Activated naive CD8-positive, alpha-beta T cell treated with anti-CD3 and anti-CD28 coated beads, Interleukin-2, amount 10 ng/mL, durations not matched to agents 7 days and 5 days (primary cell): ENCODE measurements around the gene AGBL4. TPM values are rescaled to one million over a fixed set of nuclear protein-coding genes. Genes with fewer than 3 reads are reported as not detected.

ENCODE experiments used
- ATAC-seq: fragments of 150-1000 bp; cut with Tn5 transposase; one replicate; pipeline ENCODE4 v1.10.0; 2021; ENCODE audit warnings: low read depth, moderate library complexity
- POLR2A ChIA-PET: fragments of 350-600 bp; sonication (Branson Sonifier 250); formaldehyde crosslinking; loops from one replicate; lab custom pipeline; 2021; ENCODE audit warnings: antibody characterized with exemption; lab: Charles Lee
- DNase-seq: peaks from one replicate; pipeline ENCODE4 v3.0.0; 2021
- H3K27ac Mint-ChIP-seq: one replicate; pipeline ENCODE4 v1.8.0; 2022; ENCODE audit warnings: mild to moderate bottlenecking, mixed read lengths
- H3K27me3 Mint-ChIP-seq: one replicate; pipeline ENCODE4 v1.8.0; 2022; ENCODE audit warnings: mild to moderate bottlenecking, moderate library complexity, mixed read lengths
- H3K36me3 Mint-ChIP-seq: one replicate; pipeline ENCODE4 v1.8.0; 2021; ENCODE audit warnings: mild to moderate bottlenecking, mixed read lengths
- H3K4me1 Mint-ChIP-seq: one replicate; pipeline ENCODE4 v1.8.0; 2021; ENCODE audit warnings: mixed read lengths
- H3K4me3 Mint-ChIP-seq: one replicate; pipeline ENCODE4 v1.8.0; 2022; ENCODE audit warnings: mild to moderate bottlenecking, moderate library complexity, mixed read lengths
- H3K9me3 Mint-ChIP-seq: one replicate; pipeline ENCODE4 v1.8.0; 2021; ENCODE audit warnings: mixed read lengths
- total RNA-seq, 2 experiments: library from RNA; stranded (reverse); gene quantifications; one replicate each; pipeline ENCODE4 v1.2.3, GENCODE V29; 2021

Gene AGBL4
- total RNA-seq, 2 experiments from 2014 or later = not detected

DNA sequence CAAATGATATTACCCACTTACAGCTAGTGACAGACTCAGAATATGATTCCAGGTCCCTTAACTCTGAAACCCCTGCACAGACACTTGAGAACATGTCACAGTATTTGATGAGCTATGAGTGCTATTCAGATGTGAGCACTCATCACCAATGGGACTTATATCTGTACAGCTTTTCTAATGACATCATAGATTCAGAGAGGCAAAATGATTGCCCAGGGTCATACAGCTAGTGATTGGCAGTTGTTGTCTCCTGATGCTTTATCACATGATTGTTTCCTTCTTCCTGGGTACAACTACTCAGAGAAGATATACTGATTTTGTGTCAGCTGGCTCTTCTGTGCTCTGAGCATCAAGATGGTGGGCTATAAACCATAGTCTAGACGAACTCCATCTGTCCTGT is 819.0 kb downstream of the AGBL4 start:
- Mint-ChIP-seq H3K36me3 (no peaks in the 10 kb centered on the region), H3K4me1 (no peaks in the 10 kb centered on the region), H3K27me3 (no peaks in the 10 kb centered on the region), H3K9me3 (peaks cover 6% of the 10 kb centered on the region), H3K4me3 (no peak overlapping the region), H3K27ac (no peak overlapping the region)
- POLR2A ChIA-PET = no interaction called here
- DNase-seq = no peak
- no peak for ATAC-seq

- ATAC-seq (no peak), DNase-seq (no peak)
- POLR2A ChIA-PET = no interaction called here
- Mint-ChIP-seq H3K4me3 (no peak overlapping the region), H3K9me3 (peaks cover 8% of the 10 kb centered on the region), H3K27me3 (no peaks in the 10 kb centered on the region), H3K27ac (no peak overlapping the region), H3K4me1 (no peaks in the 10 kb centered on the region), H3K36me3 (no peaks in the 10 kb centered on the region)
Observed at GRCh38 chr1:49200738-49201137, 823.0 kb downstream of the AGBL4 start.

GRCh38 chr1:49199564-49199963 is 824.2 kb downstream of the AGBL4 start:
- no peak for ATAC-seq
- DNase-seq = no peak
- Mint-ChIP-seq H3K4me1 (no peaks in the 10 kb centered on the region), H3K36me3 (no peaks in the 10 kb centered on the region), H3K9me3 (peaks cover 8% of the 10 kb centered on the region), H3K27ac (no peak overlapping the region), H3K4me3 (no peak overlapping the region), H3K27me3 (no peaks in the 10 kb centered on the region)
- POLR2A ChIA-PET = no interaction called here

DNA sequence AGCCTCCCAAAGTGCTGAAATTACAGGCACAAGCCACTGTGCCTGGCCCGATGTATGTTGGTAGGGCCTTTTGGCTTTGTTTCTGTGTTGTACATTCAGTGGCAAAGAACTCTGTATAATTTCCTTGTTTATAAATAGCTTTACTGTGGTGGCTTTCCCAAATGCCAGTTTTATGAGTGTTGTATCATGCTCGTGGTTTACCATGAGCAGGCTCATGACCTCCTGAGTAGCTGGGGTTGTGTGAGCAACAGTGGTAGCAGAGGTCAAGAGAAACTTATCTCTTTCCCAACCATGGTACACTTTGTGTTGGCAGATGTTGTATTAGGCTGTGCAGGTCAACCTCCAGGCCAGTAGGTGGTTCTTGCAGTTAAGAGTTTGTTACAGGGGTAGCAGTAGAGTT is 826.7 kb downstream of the AGBL4 start:
- Mint-ChIP-seq H3K4me1 (no peaks in the 10 kb centered on the region), H3K27me3 (no peaks in the 10 kb centered on the region), H3K4me3 (no peak overlapping the region), H3K9me3 (peaks cover 5% of the 10 kb centered on the region), H3K27ac (no peak overlapping the region), H3K36me3 (no peaks in the 10 kb centered on the region)
- ATAC-seq (no peak), DNase-seq (no peak)
- POLR2A ChIA-PET = no interaction called here

- no peaks in the 10 kb centered on the region for H3K4me1 Mint-ChIP-seq
- no peak overlapping the region for H3K27ac Mint-ChIP-seq
- no peak overlapping the region for H3K4me3 Mint-ChIP-seq
- H3K27me3 Mint-ChIP-seq = no peaks in the 10 kb centered on the region
- POLR2A ChIA-PET = no interaction called here
- no peak for ATAC-seq
- no peak for DNase-seq
- H3K36me3 Mint-ChIP-seq = no peaks in the 10 kb centered on the region
- peaks cover 2% of the 10 kb centered on the region for H3K9me3 Mint-ChIP-seq
Observed at GRCh38 chr1:49190138-49190537, 833.6 kb downstream of the AGBL4 start.

DNA sequence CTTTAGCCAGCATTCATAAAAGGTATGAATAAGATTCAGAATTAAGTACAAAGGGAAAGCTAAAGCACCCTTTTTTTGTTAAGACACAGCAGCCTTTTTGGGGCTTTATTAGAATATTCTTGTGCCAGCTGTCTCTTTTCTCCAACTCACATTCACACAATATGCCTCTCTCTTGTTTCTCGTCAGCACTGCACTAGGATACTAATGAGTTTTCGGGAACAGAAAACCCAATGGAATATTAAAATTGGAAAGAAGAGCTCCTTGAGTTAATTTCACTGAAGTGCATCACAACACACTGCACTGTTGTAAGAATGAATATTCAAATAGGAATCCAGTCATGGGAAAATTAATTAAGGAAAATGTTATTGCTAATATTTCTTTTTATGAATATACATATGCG is 836.7 kb downstream of the AGBL4 start:
- no peak overlapping the region for H3K27ac Mint-ChIP-seq
- no peaks in the 10 kb centered on the region for H3K4me1 Mint-ChIP-seq
- POLR2A ChIA-PET = no interaction called here
- H3K36me3 Mint-ChIP-seq = no peaks in the 10 kb centered on the region
- H3K27me3 Mint-ChIP-seq = no peaks in the 10 kb centered on the region
- DNase-seq (no peak), ATAC-seq (no peak)
- peaks cover 2% of the 10 kb centered on the region for H3K9me3 Mint-ChIP-seq
- no peak overlapping the region for H3K4me3 Mint-ChIP-seq

DNA sequence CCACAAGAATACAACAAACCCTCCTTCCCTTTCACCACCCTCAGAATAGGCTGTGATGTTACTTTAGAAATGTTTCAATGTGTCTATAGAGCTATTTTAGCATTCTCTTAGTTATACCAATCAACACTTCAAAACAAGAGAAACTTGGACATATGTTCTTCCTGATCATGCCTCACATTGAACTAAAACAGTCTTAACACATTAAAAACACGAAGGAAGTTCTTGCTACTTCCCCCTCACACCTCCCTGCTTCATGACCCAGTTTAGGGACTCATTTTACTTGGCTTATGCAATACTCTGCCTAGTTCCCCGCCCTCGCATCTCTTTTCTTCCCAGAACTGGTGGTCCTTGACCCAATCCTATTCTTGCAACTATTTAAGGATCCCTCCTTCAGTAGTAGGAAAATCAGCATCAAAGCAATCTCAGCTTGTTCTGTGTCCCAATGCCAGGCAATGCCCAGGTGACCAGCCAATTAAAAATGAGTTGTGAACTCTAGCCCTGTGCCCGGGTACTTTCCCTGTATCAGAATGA is 838.2 kb downstream of the AGBL4 start:
- no peak overlapping the region for H3K4me3 Mint-ChIP-seq
- POLR2A ChIA-PET = no interaction called here
- H3K4me1 Mint-ChIP-seq = no peaks in the 10 kb centered on the region
- H3K36me3 Mint-ChIP-seq = no peaks in the 10 kb centered on the region
- H3K27ac Mint-ChIP-seq = no peak overlapping the region
- peaks cover 2% of the 10 kb centered on the region for H3K9me3 Mint-ChIP-seq
- no peaks in the 10 kb centered on the region for H3K27me3 Mint-ChIP-seq
- DNase-seq = no peak
- ATAC-seq = no peak

GRCh38 chr1:49183489-49183888 is 840.3 kb downstream of the AGBL4 start:
- DNase-seq (no peak), ATAC-seq (no peak)
- Mint-ChIP-seq H3K4me3 (no peak overlapping the region), H3K4me1 (no peaks in the 10 kb centered on the region), H3K27me3 (no peaks in the 10 kb centered on the region), H3K9me3 (peaks cover 2% of the 10 kb centered on the region), H3K27ac (no peak overlapping the region), H3K36me3 (no peaks in the 10 kb centered on the region)
- POLR2A ChIA-PET = no interaction called here

- H3K9me3 Mint-ChIP-seq = no peaks in the 10 kb centered on the region
- H3K4me1 Mint-ChIP-seq = no peaks in the 10 kb centered on the region
- POLR2A ChIA-PET = no interaction called here
- no peaks in the 10 kb centered on the region for H3K36me3 Mint-ChIP-seq
- DNase-seq (no peak), ATAC-seq (no peak)
- H3K27ac Mint-ChIP-seq = no peak overlapping the region
- no peaks in the 10 kb centered on the region for H3K27me3 Mint-ChIP-seq
- no peak overlapping the region for H3K4me3 Mint-ChIP-seq
Observed at GRCh38 chr1:49181033-49181432, 842.7 kb downstream of the AGBL4 start.

DNA sequence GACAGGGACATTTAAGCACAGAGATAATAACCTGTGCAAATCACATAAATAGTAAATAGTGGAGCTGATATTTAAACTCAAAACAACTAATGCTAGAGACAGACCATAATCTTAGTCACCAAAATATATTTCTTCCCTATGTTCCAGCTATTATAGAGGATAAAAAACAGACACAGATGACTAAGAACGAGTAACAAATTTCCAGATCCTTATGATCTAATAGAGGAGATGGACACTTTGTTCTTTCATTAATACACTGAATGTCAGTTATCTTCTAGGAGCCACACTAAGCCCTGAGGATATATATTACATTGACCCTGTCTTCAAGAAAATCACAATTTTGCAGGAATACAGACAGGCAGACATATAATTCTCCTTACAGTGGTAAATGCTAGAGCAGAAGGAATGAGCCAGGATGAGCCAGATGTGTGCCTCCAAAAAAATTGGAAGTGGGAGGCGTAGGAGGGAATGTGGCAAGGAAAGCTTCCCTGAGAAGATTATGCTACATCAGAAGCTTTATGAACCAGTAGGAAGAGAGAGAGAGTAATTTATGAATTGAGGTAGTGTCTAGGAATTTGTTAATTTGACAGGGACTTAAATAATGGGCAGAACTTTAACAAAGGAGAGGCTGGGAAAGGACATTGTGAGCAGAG is 851.7 kb downstream of the AGBL4 start:
- H3K4me3 Mint-ChIP-seq = no peak overlapping the region
- no peaks in the 10 kb centered on the region for H3K27me3 Mint-ChIP-seq
- POLR2A ChIA-PET = no interaction called here
- H3K4me1 Mint-ChIP-seq = no peaks in the 10 kb centered on the region
- no peaks in the 10 kb centered on the region for H3K36me3 Mint-ChIP-seq
- no peak for DNase-seq
- ATAC-seq = no peak
- no peaks in the 10 kb centered on the region for H3K9me3 Mint-ChIP-seq
- no peak overlapping the region for H3K27ac Mint-ChIP-seq

DNA sequence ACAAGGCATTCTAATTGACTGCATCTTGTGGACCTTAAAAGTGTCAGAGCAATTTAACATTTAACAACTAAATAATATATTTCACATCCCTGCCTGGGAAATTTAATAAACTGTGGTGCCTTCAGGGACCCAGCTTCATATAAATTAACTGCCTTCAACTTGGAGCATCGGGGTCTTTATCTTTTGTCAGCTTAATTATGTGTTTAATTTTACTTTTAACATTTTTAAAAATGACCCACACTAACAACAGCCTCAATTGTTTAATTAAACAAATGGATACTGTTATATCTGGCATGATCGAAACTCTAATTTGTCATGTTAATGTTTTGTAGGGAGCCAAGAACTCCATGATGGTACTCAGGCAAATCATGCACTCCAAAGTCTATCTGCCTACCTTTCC is 857.7 kb downstream of the AGBL4 start:
- DNase-seq = no peak
- no peaks in the 10 kb centered on the region for H3K9me3 Mint-ChIP-seq
- POLR2A ChIA-PET = no interaction called here
- no peaks in the 10 kb centered on the region for H3K27me3 Mint-ChIP-seq
- no peaks in the 10 kb centered on the region for H3K36me3 Mint-ChIP-seq
- no peak overlapping the region for H3K27ac Mint-ChIP-seq
- ATAC-seq = no peak
- H3K4me1 Mint-ChIP-seq = no peaks in the 10 kb centered on the region
- H3K4me3 Mint-ChIP-seq = no peak overlapping the region

DNA sequence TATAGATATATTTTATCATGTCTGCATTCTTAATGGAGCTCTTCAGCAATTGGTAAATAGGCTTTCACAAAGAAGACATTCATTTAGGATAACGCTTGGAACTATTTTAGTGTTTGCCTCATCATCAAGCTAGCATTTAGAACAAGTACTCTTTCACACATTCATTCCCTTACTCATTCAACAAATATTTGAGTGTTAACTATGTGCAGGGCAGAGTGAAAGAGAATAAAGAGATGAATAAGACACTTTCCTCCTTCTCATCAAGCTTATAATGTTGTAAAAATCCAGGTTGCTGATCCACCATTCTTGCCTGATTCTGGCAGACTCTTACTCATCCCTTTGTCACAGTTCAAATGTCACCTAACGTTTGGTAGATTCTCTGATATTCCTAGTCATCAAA is 860.7 kb downstream of the AGBL4 start:
- Mint-ChIP-seq H3K9me3 (peaks cover 1% of the 10 kb centered on the region), H3K27me3 (no peaks in the 10 kb centered on the region)
- POLR2A ChIA-PET = no interaction called here

DNA sequence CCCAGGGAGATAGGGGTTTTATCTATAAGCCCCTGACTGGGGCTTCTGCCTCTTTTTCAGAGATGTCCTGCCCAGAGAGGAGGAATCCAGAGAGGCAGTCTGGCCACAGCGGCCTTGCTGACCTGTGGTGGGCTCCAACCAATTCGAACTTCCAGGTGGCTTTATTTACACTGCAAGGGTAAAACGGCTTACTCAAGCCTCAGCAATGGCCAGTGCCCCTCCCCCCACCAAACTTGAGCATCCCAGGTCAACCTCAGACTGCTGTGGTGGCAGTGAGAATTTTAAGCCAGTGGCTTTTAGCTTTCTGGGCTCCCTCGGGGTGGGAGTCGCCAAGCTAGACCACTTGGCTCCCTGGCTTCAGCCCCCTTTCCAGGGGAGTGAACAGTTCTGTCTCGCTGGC is 863.1 kb downstream of the AGBL4 start:
- no peaks in the 10 kb centered on the region for H3K4me1 Mint-ChIP-seq
- no peaks in the 10 kb centered on the region for H3K36me3 Mint-ChIP-seq
- no peaks in the 10 kb centered on the region for H3K27me3 Mint-ChIP-seq
- POLR2A ChIA-PET = no interaction called here
- ATAC-seq (no peak), DNase-seq (no peak)
- no peak overlapping the region for H3K4me3 Mint-ChIP-seq
- H3K27ac Mint-ChIP-seq = no peak overlapping the region
- peaks cover 1% of the 10 kb centered on the region for H3K9me3 Mint-ChIP-seq

More for the DNA sequence above, 860.7 kb downstream of the AGBL4 start:
- no peak for DNase-seq
- Mint-ChIP-seq H3K4me3 (no peak overlapping the region), H3K36me3 (no peaks in the 10 kb centered on the region), H3K27ac (no peak overlapping the region), H3K4me1 (no peaks in the 10 kb centered on the region)
- no peak for ATAC-seq

- Mint-ChIP-seq H3K9me3 (peaks cover 5% of the 10 kb centered on the region), H3K27ac (no peak overlapping the region)
Observed at GRCh38 chr1:49136738-49137251, 887.0 kb downstream of the AGBL4 start.

More at GRCh38 chr1:49136738-49137251, 887.0 kb downstream of the AGBL4 start:
- no peaks in the 10 kb centered on the region for H3K4me1 Mint-ChIP-seq
- ATAC-seq (no peak), DNase-seq (no peak)
- H3K4me3 Mint-ChIP-seq = no peak overlapping the region
- no peaks in the 10 kb centered on the region for H3K27me3 Mint-ChIP-seq
- POLR2A ChIA-PET = no interaction called here
- H3K36me3 Mint-ChIP-seq = peaks cover 1% of the 10 kb centered on the region
